ENCODE measurements around the gene SRGAP2B.
"Not testable (repeated sequence)": the region's sequence is repeated elsewhere in the genome, so short reads cannot be mapped to it uniquely, and the experiment has no call there.

The SRGAP2B gene

GRCh38 chr1:144889450-144890115 lies 205.5 kb downstream of the SRGAP2B start:
- not testable (repeated sequence) for DNase-seq

- not testable (repeated sequence) for DNase-seq
Measured at GRCh38 chr1:144883022-144883421, 212.1 kb downstream of the SRGAP2B start.

GRCh38 chr1:144882343-144882742 lies 212.8 kb downstream of the SRGAP2B start:
- not testable (repeated sequence) for DNase-seq

GRCh38 chr1:144858607-144859006 lies 236.5 kb downstream of the SRGAP2B start:
- not testable (repeated sequence) for DNase-seq
